Colonic mucosa (tissue), 4 donors: ENCODE results near the gene FAM78A. TPM values are rescaled to one million over a fixed set of nuclear protein-coding genes. Genes with fewer than 3 reads are reported as not detected.

Source experiments
- DNase-seq: peaks from one replicate; pipeline ENCODE4 v3.0.0-alpha.2; 2020
- H3K27ac ChIP-seq: fragments of 200-600 bp; one replicate; pipeline ENCODE4 v1.8.0; 2021
- H3K27me3 ChIP-seq: fragments of 200-600 bp; one replicate; pipeline ENCODE4 v1.8.0; 2021
- H3K36me3 ChIP-seq: fragments of 200-600 bp; one replicate; pipeline ENCODE4 v1.8.0; 2021
- H3K4me1 ChIP-seq: fragments of 200-600 bp; one replicate; pipeline ENCODE4 v1.8.0; 2021; ENCODE audit warnings: mild to moderate bottlenecking
- H3K4me3 ChIP-seq: fragments of 200-600 bp; one replicate; pipeline ENCODE4 v1.8.0; 2021
- H3K9ac ChIP-seq, 2 donors: one replicate each; pipeline ENCODE4 v1.7.0; 2013; ENCODE audit warnings: control low read depth in 2 of 2, low read depth in 2 of 2, low read length in 2 of 2
- H3K9me3 ChIP-seq: fragments of 200-600 bp; one replicate; pipeline ENCODE4 v1.8.0; 2021
- intact Hi-C: fragments of 100-400 bp; cut with DNase I; formaldehyde crosslinking; loops from one replicate; pipeline ENCODE4 v1.14.1; 2022
- total RNA-seq, 2 donors: library from RNA; stranded (reverse); fragmentation: NEBNext Ultra II Directional in 1 of 2; extraction: Animal tissue kit (Norgen Biotek cat#: 25700) in 1 of 2; gene quantifications; one replicate each; pipeline ENCODE4 v1.2.1, GENCODE V29; 2021
- TF ChIP-seq, protein P1 (sequence below): fragments of 200-600 bp; IDR thresholded peaks from one replicate; pipeline ENCODE4 v1.8.0; 2022; ENCODE audit warnings: antibody characterized with exemption, mild to moderate bottlenecking
- donor health status: healthy.
- donor health status: DM: no; HTN: no; CAD: no.
- donor health status: DM: no; HTN: no; CAD: no.

FAM78A gene
- total RNA-seq, 2 donors from 2014 or later = 1.5 to 2.0 TPM

- no peak for DNase-seq
- no peaks in the 10 kb centered on the region for H3K36me3 ChIP-seq
- no peaks in the 10 kb centered on the region for H3K27me3 ChIP-seq
- intact Hi-C loops = no loop called here
- H3K4me1 ChIP-seq = no peaks in the 10 kb centered on the region
- no peak overlapping the region for H3K9ac ChIP-seq
- H3K9me3 ChIP-seq = no peaks in the 10 kb centered on the region
- H3K27ac ChIP-seq = no peak overlapping the region
- no peak overlapping the region for H3K4me3 ChIP-seq
- TF ChIP-seq, protein P1, sequence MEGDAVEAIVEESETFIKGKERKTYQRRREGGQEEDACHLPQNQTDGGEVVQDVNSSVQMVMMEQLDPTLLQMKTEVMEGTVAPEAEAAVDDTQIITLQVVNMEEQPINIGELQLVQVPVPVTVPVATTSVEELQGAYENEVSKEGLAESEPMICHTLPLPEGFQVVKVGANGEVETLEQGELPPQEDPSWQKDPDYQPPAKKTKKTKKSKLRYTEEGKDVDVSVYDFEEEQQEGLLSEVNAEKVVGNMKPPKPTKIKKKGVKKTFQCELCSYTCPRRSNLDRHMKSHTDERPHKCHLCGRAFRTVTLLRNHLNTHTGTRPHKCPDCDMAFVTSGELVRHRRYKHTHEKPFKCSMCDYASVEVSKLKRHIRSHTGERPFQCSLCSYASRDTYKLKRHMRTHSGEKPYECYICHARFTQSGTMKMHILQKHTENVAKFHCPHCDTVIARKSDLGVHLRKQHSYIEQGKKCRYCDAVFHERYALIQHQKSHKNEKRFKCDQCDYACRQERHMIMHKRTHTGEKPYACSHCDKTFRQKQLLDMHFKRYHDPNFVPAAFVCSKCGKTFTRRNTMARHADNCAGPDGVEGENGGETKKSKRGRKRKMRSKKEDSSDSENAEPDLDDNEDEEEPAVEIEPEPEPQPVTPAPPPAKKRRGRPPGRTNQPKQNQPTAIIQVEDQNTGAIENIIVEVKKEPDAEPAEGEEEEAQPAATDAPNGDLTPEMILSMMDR = no peak
Observed at GRCh38 chr9:131262327-131263032, 13.8 kb downstream of the FAM78A start.

DNA sequence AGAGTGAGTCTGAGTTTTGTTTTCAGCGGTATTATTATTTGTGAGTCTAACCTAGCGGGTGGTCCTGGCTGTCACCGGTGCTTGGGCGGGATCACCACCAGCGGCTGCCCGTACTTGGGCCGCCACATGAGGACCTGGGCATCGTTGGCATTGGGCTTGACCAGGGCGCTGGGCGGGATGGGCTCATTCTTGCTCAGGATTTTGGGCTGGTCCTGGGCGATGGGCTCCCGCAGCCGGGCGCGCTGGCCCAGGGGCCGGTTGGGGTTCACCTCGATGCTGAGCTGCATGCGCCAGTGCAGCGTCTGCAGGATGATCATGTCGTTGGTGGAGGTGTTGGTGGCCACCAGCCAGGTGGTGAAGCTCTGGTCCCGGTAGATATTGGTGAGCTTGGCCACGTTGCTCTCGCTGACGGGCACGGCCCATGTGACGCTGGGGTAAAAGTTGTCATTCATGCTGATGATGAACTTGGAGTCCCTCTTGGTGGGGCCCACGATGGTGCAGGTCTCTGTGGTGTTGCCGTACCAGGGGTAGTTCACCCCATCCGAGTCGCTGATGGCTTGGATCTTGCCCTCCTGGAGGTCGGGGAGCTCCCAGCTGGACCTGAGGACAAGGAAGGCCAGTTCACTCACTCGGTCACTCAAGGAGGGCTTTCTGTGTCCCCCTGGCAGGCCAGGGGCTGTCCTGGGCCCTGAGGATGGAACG is 15.4 kb downstream of the FAM78A start:
- TF ChIP-seq, protein P1 = no peak
- H3K9ac ChIP-seq = no peak overlapping the region
- DNase-seq = no peak
- no peaks in the 10 kb centered on the region for H3K36me3 ChIP-seq
- intact Hi-C loops = no loop called here
- H3K27ac ChIP-seq = no peak overlapping the region
- H3K9me3 ChIP-seq = no peaks in the 10 kb centered on the region
- H3K4me3 ChIP-seq = no peak overlapping the region
- no peaks in the 10 kb centered on the region for H3K4me1 ChIP-seq
- no peaks in the 10 kb centered on the region for H3K27me3 ChIP-seq

DNA sequence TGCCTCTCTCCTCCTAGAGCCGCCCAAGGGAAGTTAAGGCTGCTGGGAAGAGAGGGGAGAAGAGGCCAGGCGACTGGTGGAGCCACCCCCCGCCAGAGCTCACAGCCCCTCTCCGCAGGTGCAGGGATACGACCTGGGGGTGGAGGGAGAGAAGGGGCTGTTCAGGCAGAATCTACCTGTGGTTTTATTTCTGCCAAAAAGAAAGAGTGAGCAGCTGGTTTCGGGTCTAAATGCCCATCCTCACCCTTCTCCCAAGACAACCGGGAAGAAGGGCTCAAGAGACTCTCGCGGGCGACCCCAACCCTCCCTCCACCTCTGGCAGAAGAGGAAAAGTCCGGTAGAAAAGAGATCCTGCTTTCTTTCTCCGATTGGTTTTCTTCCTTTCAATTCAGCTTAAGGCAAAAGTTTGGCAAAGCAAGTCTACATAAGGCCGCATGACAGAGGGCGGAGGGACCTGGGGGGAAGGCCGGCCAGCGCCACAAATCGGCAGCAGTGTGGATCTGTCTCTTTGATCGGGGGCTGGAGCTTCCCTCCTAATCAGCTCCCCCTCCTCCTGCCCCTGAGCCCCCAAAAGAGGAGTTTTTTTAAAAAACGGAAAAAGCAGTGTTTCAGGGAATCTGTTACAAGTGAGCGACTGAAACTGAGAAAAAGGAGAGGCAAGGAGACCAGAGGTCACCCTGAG is 16.3 kb downstream of the FAM78A start:
- intact Hi-C loops = no loop called here
- H3K4me3 ChIP-seq = no peak overlapping the region
- no peaks in the 10 kb centered on the region for H3K36me3 ChIP-seq
- H3K9ac ChIP-seq = no peak overlapping the region
- H3K4me1 ChIP-seq = no peaks in the 10 kb centered on the region
- H3K9me3 ChIP-seq = no peaks in the 10 kb centered on the region
- no peak overlapping the region for H3K27ac ChIP-seq
- H3K27me3 ChIP-seq = no peaks in the 10 kb centered on the region
- TF ChIP-seq, protein P1 = no peak
- no peak for DNase-seq

GRCh38 chr9:131259432-131259898 is 16.8 kb downstream of the FAM78A start:
- no peak overlapping the region for H3K4me3 ChIP-seq
- TF ChIP-seq, protein P1 = no peak
- no peaks in the 10 kb centered on the region for H3K4me1 ChIP-seq
- no peak for DNase-seq
- no peak overlapping the region for H3K27ac ChIP-seq
- H3K9me3 ChIP-seq = no peaks in the 10 kb centered on the region
- no peaks in the 10 kb centered on the region for H3K36me3 ChIP-seq
- H3K9ac ChIP-seq = no peak overlapping the region
- intact Hi-C loops = no loop called here
- H3K27me3 ChIP-seq = no peaks in the 10 kb centered on the region

DNA sequence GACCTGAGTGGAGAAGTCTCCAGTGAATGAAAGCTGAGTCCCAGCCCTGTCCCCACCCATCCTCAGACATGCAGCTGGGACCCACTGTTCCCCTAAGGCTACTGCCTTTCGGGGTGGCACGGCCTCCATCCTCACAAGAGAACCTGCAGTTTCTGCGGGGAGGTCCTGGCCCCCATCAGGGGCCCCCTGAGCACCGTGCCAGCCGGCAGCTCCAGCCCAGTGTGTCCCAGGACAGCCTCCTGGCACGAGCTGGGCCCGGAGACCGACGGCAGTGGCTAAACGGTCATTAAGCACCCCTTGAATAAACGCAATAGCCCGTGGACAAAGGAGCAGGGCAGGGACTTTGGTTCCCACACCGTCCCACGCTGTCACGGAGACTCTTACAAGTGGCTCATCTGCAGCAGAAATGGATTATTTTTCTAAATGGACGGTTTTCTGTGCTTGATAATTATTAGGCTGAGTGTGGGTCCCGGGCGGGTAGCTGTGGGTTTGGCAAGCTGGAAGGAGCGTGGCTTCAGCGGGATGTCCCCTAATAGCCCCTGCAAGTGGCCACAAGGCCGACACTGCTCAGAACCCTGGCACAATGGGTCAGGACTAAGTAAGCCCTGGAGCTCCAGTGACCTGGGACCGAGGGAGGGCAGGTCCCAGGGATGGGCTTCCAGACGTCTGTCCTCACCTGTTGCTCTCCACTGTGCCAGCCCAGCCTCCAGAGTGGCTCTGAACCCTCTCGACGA is 17.4 kb downstream of the FAM78A start:
- intact Hi-C loops = no loop called here
- Histone ChIP-seq H3K27ac (no peak overlapping the region), H3K9ac (no peak overlapping the region), H3K4me3 (no peak overlapping the region), H3K36me3 (no peaks in the 10 kb centered on the region), H3K27me3 (no peaks in the 10 kb centered on the region), H3K9me3 (no peaks in the 10 kb centered on the region), H3K4me1 (no peaks in the 10 kb centered on the region)
- no peak for DNase-seq
- TF ChIP-seq, protein P1 = no peak
